B cell (primary cell): Measurements from ENCODE around the gene PIP4K2A. TPM values are rescaled to one million over a fixed set of nuclear protein-coding genes. Genes with fewer than 3 reads are reported as not detected.

Experiments used
- ATAC-seq: fragments of 200-7000 bp; cut with Tn5 transposase; one replicate; pipeline ENCODE4 v1.10.0; 2021; ENCODE audit warnings: low read depth, mild to moderate bottlenecking, moderate number of reproducible peaks, moderate library complexity
- CTCF ChIA-PET: fragments of 350-600 bp; sonication (Branson Sonifier 250); formaldehyde crosslinking; loops from one replicate; lab custom pipeline; 2021; ENCODE audit warnings: antibody characterized with exemption, inconsistent platforms; lab: Charles Lee
- POLR2A ChIA-PET: fragments of 350-600 bp; sonication (Branson Sonifier 250); formaldehyde crosslinking; loops from one replicate; lab custom pipeline; 2021; ENCODE audit warnings: antibody characterized with exemption; lab: Charles Lee
- DNase-seq: peaks from one replicate; pipeline ENCODE4 v3.0.0; 2013
- H2AFZ ChIP-seq: 2 replicates; pipeline ENCODE4 v1.6.1; 2012; ENCODE audit warnings: mild to moderate bottlenecking, low read depth, low read length; ENCODE audit not compliant: insufficient read depth, poor library complexity, severe bottlenecking
- H3K27ac ChIP-seq, 2 donors: 1 replicate in 1 of 2; 2 replicates in 1 of 2; pipeline ENCODE4 v1.5.1; 2012 to 2013; ENCODE audit warnings: low read length in 2 of 2, mild to moderate bottlenecking in 2 of 2, moderate library complexity in 1 of 2
- H3K27me3 ChIP-seq, 4 experiments: fragments of 200-600 bp in 1 of 4; sonication (generic) in 1 of 4; replicated peaks in 1 of 4; 1 replicate in 2 of 4; 2 replicates in 2 of 4; pipeline versions ENCODE4 v1.6.1 to v1.7.0; 2013 to 2016; ENCODE audit warnings: low read length in 3 of 4, mild to moderate bottlenecking in 2 of 4, mixed read lengths in 1 of 4, moderate library complexity in 1 of 4; ENCODE audit not compliant: insufficient read depth in 4 of 4, control insufficient read depth in 3 of 4; ENCODE audit errors: control extremely low read depth in 1 of 4
- H3K36me3 ChIP-seq, 2 experiments: replicated peaks in 1 of 2; 1 replicate in 1 of 2; 2 replicates in 1 of 2; pipeline versions ENCODE4 v1.6.1 to v1.7.1; 2013; ENCODE audit warnings: low read length in 1 of 2; ENCODE audit not compliant: insufficient read depth in 2 of 2, control insufficient read depth in 1 of 2; ENCODE audit errors: control extremely low read depth in 1 of 2, extremely low read depth in 1 of 2
- H3K4me1 ChIP-seq, 2 donors: fragments of 200-600 bp in 1 of 2; sonication (generic) in 1 of 2; 1 replicate in 1 of 2; 2 replicates in 1 of 2; pipeline versions ENCODE4 v1.5.1 to v1.6.1; 2013 to 2017; ENCODE audit warnings: low read length in 2 of 2; ENCODE audit not compliant: control insufficient read depth in 2 of 2, insufficient read depth in 2 of 2
- H3K4me2 ChIP-seq: replicated peaks from 2 replicates; pipeline ENCODE3; 2012; ENCODE audit warnings: mild to moderate bottlenecking, low read depth, low read length; ENCODE audit not compliant: poor library complexity, severe bottlenecking
- H3K4me3 ChIP-seq, 5 experiments: fragments of 200-600 bp in 1 of 5; sonication (generic) in 1 of 5; 1 replicate in 3 of 5; 2 replicates in 2 of 5; pipeline versions ENCODE4 v1.5.1 to v1.7.0; 2011 to 2016; ENCODE audit warnings: low read length in 4 of 5, mild to moderate bottlenecking in 4 of 5, low read depth in 2 of 5, control low read depth in 1 of 5, moderate library complexity in 1 of 5; ENCODE audit not compliant: insufficient read depth in 1 of 5; ENCODE audit errors: control extremely low read depth in 1 of 5, extremely low read depth in 1 of 5
- H3K79me2 ChIP-seq: fragments of 200-600 bp; sonication (generic); one replicate; pipeline ENCODE4 v1.6.0; 2016; ENCODE audit warnings: low read length; ENCODE audit not compliant: control insufficient read depth, insufficient read depth
- H3K9ac ChIP-seq: fragments of 200-600 bp; sonication (generic); 2 replicates; pipeline ENCODE4 v1.6.1; 2017; ENCODE audit warnings: mild to moderate bottlenecking, low read length, moderate library complexity
- H3K9me3 ChIP-seq, 3 donors: one replicate each; pipeline versions ENCODE4 v1.6.1 to v1.7.1; 2013; ENCODE audit warnings: low read length in 2 of 3; ENCODE audit not compliant: control insufficient read depth in 2 of 3, insufficient read depth in 1 of 3; ENCODE audit errors: control extremely low read depth in 1 of 3
- H4K20me1 ChIP-seq: 2 replicates; pipeline ENCODE4 v1.6.0; 2012; ENCODE audit warnings: mild to moderate bottlenecking, low read length; ENCODE audit not compliant: insufficient read depth, control insufficient read depth, poor library complexity, severe bottlenecking
- H3K27ac Mint-ChIP-seq: one replicate; pipeline ENCODE4 v1.8.0; 2021; ENCODE audit warnings: mixed read lengths
- H3K27me3 Mint-ChIP-seq: one replicate; pipeline ENCODE4 v1.8.0; 2021; ENCODE audit warnings: mixed read lengths
- H3K4me1 Mint-ChIP-seq: one replicate; pipeline ENCODE4 v1.8.0; 2021; ENCODE audit warnings: mixed read lengths
- H3K4me3 Mint-ChIP-seq: one replicate; pipeline ENCODE4 v1.8.0; 2021; ENCODE audit warnings: mixed read lengths
- H3K9me3 Mint-ChIP-seq: one replicate; pipeline ENCODE4 v1.8.0; 2022; ENCODE audit warnings: mixed read lengths; ENCODE audit not compliant: insufficient read depth
- EZH2 ChIP-seq: IDR thresholded peaks from 2 replicates; pipeline ENCODE4 v1.6.1; 2012; ENCODE audit warnings: borderline replicate concordance, low read depth, mild to moderate bottlenecking, moderate library complexity, low read length; ENCODE audit not compliant: insufficient read depth, poor library complexity, severe bottlenecking
- WGBS: methylation state at CpG from one replicate; pipeline ENCODE4 v1.1.5; 2013; ENCODE audit warnings: missing lambda C conversion rate; ENCODE audit not compliant: insufficient coverage; 5-methylcytosine and 5-hydroxymethylcytosine counted together
- intact Hi-C: fragments of 100-400 bp; cut with micrococcal nuclease; formaldehyde crosslinking; loops from one replicate; pipeline ENCODE4 v1.10.0; 2022
- polyA plus RNA-seq: library from polyadenylated mRNA; depleted of rRNA; stranded (reverse); fragments of >200 nt; gene quantifications from 2 replicates; pipeline ENCODE4 v1.2.3, GENCODE V29; 2012
- total RNA-seq, 2 donors: library from RNA; stranded (reverse); fragments of 120-200 nt in 1 of 2; gene quantifications; 1 replicate in 1 of 2; 2 replicates in 1 of 2; pipeline versions ENCODE4 v1.2.3 to v1.2.4, GENCODE V29; 2013 to 2022
- TF ChIP-seq, protein P1 (sequence below): fragments of 200-600 bp; IDR thresholded peaks from one replicate; pipeline ENCODE4 v1.8.0; 2022; ENCODE audit warnings: antibody characterized with exemption, mild to moderate bottlenecking

Gene PIP4K2A
- total and polyA plus RNA-seq, 2 donors (not counting 1 experiment from before 2014, with no cell fraction given), result 21.8 to 103 TPM

DNA sequence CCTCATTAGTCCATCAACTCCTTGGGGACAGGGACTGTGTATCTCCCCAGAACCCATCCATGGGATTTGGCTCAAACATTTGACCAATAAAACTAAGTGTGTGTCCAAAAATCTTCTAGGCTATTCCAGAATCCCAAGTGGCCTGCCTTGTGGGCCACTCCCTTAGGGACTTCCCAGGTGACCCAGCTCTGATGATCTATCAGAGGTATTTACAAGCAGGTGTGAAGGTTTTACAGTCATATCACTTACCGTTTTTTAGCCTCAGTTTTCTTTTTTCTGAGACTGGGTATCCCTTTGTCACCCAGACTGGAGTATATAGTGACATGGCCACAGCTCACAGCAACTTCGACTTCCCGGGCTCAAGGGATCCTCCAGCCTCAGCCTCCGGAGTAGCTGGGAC is 64.4 kb downstream of the PIP4K2A start:
- Mint-ChIP-seq H3K27me3 (no peaks in the 10 kb centered on the region), H3K4me3 (peak overlapping the region; percentile 62), H3K9me3 (no peaks in the 10 kb centered on the region), H3K27ac (peak overlapping the region; percentile 55), H3K4me1 (peaks cover 85% of the 10 kb centered on the region)
- Histone ChIP-seq H3K4me2 (peak overlapping the region; percentile 68), H3K4me1 (peaks cover 91 to 92% of the 10 kb centered on the region in 2 donors), H3K4me3 (no peak overlapping the region), H3K79me2 (peaks cover 100% of the 10 kb centered on the region), H3K9ac (peak overlapping the region; percentile 8), H3K27me3 (no peaks in the 10 kb centered on the region), H3K36me3 (no peaks in the 10 kb centered on the region), H2AFZ (no peak overlapping the region), H3K27ac (peak overlapping the region in 1 of 2 donors; percentile 46), H4K20me1 (no peaks in the 10 kb centered on the region), H3K9me3 (no peaks in the 10 kb centered on the region)
- no CpG with 5 or more reads among the region's 4 CpGs for WGBS
- no peak for ATAC-seq
- POLR2A ChIA-PET, result interaction anchor here (1.0 to 1.2 kb wide), 2 partner anchors 14 to 64 kb away, joined by 3 read pairs; no protein-coding TSS in a partner anchor
- CTCF ChIA-PET, result interaction anchor here (0.7 to 0.8 kb wide), 2 partner anchors 32 to 66 kb away, joined by 3 to 4 read pairs; no protein-coding TSS in a partner anchor
- DNase-seq, result no peak
- intact Hi-C loops, result loop anchor here (2.0 to 5.0 kb wide), 3 partner anchors 15 to 49 kb away; no protein-coding TSS in a partner anchor
- no peak for TF ChIP-seq EZH2
- TF ChIP-seq, protein P1, sequence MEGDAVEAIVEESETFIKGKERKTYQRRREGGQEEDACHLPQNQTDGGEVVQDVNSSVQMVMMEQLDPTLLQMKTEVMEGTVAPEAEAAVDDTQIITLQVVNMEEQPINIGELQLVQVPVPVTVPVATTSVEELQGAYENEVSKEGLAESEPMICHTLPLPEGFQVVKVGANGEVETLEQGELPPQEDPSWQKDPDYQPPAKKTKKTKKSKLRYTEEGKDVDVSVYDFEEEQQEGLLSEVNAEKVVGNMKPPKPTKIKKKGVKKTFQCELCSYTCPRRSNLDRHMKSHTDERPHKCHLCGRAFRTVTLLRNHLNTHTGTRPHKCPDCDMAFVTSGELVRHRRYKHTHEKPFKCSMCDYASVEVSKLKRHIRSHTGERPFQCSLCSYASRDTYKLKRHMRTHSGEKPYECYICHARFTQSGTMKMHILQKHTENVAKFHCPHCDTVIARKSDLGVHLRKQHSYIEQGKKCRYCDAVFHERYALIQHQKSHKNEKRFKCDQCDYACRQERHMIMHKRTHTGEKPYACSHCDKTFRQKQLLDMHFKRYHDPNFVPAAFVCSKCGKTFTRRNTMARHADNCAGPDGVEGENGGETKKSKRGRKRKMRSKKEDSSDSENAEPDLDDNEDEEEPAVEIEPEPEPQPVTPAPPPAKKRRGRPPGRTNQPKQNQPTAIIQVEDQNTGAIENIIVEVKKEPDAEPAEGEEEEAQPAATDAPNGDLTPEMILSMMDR, result no peak

DNA sequence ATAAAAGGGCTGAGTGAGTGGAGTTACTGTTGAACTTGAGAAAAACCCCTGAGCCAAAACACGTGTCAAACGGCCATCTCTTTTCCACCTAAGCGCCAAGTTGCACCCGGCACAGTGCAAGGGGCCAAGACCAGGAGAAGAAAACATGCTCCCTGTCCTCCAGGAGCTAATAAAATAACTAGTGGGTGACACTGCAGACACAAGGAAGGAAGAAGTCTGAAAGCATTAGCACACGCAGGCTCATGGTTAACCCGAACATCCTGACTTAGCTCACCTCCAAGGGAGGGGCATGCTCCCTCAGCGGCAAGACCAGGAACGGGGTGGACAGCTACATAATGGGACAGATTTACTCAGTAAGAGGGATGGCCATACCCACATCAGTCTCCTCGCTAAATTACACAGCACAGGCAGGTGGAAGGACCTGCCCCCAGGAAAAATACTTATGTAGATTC is 65.0 kb downstream of the PIP4K2A start:
- H3K27ac ChIP-seq, result peak overlapping the region in 1 of 2 donors; percentile 46
- H3K79me2 ChIP-seq, result peaks cover 100% of the 10 kb centered on the region
- Mint-ChIP-seq H3K9me3 (no peaks in the 10 kb centered on the region), H3K4me1 (peaks cover 86% of the 10 kb centered on the region), H3K27me3 (no peaks in the 10 kb centered on the region), H3K4me3 (peak overlapping the region; percentile 62), H3K27ac (peak overlapping the region; percentile 55)
- H4K20me1 ChIP-seq, result no peaks in the 10 kb centered on the region
- CTCF ChIA-PET, result interaction anchor here (0.5 to 1.9 kb wide), 2 partner anchors 53 to 1164 kb away, joined by 4 to 5 read pairs; no protein-coding TSS in a partner anchor
- H3K9ac ChIP-seq, result peak overlapping the region; percentile 8
- 22% methylated on average over 4 of the region's 9 CpGs for WGBS
- no peaks in the 10 kb centered on the region for H3K9me3 ChIP-seq
- POLR2A ChIA-PET, result interaction anchor here (1.0 to 1.2 kb wide), 2 partner anchors 13 to 64 kb away, joined by 3 read pairs; no protein-coding TSS in a partner anchor
- no peak overlapping the region for H3K4me3 ChIP-seq
- peak; percentile 34 for ATAC-seq
- H3K4me1 ChIP-seq, result peaks cover 86 to 88% of the 10 kb centered on the region in 2 donors
- DNase-seq, result no peak
- intact Hi-C loops, result loop anchor here (2.0 kb wide), 2 partner anchors 15 to 49 kb away; no protein-coding TSS in a partner anchor
- TF ChIP-seq EZH2, result no peak
- TF ChIP-seq, protein P1, result no peak
- peak overlapping the region; percentile 30 for H2AFZ ChIP-seq
- no peaks in the 10 kb centered on the region for H3K27me3 ChIP-seq
- H3K36me3 ChIP-seq, result no peaks in the 10 kb centered on the region
- H3K4me2 ChIP-seq, result peak overlapping the region; percentile 68
